Measurements from ENCODE around the gene ZNF677.
"Not testable (repeated sequence)": the region's sequence is repeated elsewhere in the genome, so short reads cannot be mapped to it uniquely, and the experiment has no call there.

Gene ZNF677

DNA sequence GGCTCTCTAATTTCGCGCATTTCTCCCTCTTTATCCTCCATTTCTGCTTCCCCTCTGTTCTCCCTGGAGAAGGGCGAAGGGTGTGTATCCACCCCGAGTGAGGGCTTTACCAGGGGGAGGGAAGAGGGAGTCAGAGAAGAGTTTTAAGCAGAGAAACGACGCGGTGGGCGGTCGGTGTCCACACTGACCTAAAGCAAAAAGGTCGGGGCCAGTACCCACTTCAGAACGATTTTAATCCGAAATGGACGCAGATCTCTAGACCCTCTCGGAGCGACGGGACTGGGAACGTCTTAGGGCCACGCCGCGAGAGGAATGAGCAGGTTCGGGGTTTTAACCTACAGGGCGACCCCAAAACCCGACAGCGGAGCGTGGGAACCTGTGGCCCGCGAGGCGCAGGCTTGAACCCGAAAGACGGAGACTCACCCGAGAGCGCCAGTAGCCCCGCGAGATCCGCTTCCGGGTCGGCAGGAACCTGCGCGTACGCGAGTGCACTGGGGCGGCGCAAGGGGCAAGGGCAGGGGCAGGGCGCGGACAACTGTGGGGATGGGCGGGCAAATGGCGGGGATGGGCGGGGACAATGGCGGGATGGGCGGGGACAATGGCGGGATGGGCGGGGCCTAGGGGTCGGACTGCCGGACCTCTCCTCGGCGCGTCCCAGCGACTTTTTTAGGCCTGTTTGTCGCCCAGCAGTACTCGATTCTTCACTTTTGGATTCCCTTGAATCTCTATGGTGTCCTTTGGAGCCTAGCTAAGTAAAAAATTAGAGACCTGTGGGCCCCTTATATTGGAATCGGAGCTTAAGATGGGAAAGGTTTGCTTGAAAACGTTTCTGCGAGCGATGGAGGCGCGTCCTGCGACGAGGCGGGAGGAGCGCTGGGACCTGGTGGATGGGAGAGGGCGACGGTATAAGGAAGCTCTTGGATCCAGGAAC lies at the start of gene ZNF677:
Gene ZNF677, minus strand, starts transcription at position 463 of the 931 bp plus-strand sequence. CDS start 3,323 bp downstream, outside the sequence.
- H3K27ac ChIP-seq, result peak within 1 kb of the TSS; percentile 57
- DNase-seq (ENCODE audit: low read depth, low spot score), result peak; percentile 58

- DNase-seq (ENCODE audit: low read depth, low spot score), result not testable (repeated sequence)
Observed at GRCh38 chr19:53301341-53301740, 46.7 kb upstream of the ZNF677 start.

DNA sequence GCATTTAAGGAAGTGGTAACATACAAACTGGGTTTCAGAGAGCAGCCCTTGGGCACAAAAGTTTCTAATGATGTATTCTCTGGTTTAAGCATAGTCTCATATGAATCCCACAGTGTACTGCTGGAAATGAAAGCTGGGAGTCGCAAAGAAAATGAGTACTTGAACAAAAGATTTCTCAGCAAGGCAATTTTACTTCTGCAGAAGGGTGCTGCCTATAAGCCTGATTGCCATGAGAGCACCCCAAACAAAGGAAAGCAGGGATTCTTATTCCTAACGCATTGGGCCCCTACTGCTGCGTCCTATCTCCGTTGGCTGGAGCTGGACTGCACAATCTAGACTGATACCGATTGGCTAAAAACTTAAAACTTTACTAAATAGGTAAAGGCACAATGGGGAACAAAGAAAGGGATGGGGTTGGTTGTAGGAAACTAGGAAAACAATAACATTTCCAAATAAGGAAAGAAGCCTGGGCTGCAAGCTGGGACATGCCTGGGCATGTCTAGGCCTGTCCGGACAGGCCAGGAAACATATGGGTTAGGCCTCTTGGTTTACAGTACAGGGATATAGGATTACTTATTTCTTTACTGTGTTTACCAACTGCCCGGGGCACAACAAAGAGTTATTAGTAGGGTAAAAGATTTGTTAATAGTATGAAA lies 40.2 kb upstream of the ZNF677 start:
- no peak overlapping the region for H3K27ac ChIP-seq
- no peak for DNase-seq (ENCODE audit: low read depth, low spot score)

More at GRCh38 chr19:53301341-53301740, 46.7 kb upstream of the ZNF677 start:
- not testable (repeated sequence) for H3K27ac ChIP-seq

- DNase-seq (ENCODE audit: low read depth, low spot score), result no peak
- H3K27ac ChIP-seq, result no peak overlapping the region
Observed at GRCh38 chr19:53290758-53291549, 36.3 kb upstream of the ZNF677 start.

GRCh38 chr19:53285087-53285486 lies 30.4 kb upstream of the ZNF677 start:
- H3K27ac ChIP-seq, result no peak overlapping the region
- DNase-seq (ENCODE audit: low read depth, low spot score), result no peak

DNA sequence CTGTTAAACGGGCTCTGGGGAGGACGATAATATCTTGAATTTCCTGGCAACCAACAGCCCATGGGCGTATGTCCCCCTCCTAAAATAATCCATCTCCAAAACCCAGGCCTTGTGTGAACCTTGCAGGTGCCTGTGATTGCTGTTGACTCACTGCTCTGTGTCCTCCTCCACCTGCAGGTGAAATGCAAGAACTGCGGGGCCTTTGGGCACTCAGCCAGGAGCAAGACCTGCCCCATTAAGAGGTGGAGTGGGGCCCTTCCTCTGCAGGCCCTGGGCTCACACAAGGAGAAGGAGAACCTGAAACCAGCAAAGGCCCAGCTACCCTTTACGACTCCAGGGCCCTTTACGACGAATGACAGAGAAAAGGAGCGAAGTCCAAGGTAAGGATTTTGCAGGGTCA lies 27.3 kb upstream of the ZNF677 start:
- DNase-seq (ENCODE audit: low read depth, low spot score); H3K27ac ChIP-seq: not testable (repeated sequence)

- no peak for DNase-seq (ENCODE audit: low read depth, low spot score)
- H3K27ac ChIP-seq, result no peak overlapping the region
Observed at GRCh38 chr19:53275480-53275879, 20.8 kb upstream of the ZNF677 start.

- H3K27ac ChIP-seq, result no peak overlapping the region
- DNase-seq (ENCODE audit: low read depth, low spot score), result no peak
Observed at GRCh38 chr19:53272044-53272443, 17.4 kb upstream of the ZNF677 start.

DNA sequence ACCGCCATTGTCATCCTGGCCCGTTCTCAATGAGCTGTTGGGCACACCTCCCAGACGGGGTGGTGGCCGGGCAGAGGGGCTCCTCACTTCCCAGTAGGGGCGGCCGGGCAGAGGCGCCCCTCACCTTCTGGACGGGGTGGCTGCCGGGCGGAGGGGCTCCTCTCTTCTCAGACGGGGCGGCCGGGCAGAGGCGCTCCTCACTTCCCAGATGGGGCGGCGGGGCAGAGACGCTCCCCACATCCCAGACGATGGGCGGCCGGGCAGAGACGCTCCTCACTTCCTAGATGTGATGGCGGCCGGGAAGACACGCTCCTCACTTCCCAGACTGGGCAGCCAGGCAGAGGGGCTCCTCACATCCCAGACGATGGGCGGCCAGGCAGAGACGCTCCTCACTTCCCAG lies 15.2 kb upstream of the ZNF677 start:
- not testable (repeated sequence) for DNase-seq (ENCODE audit: low read depth, low spot score); H3K27ac ChIP-seq

DNA sequence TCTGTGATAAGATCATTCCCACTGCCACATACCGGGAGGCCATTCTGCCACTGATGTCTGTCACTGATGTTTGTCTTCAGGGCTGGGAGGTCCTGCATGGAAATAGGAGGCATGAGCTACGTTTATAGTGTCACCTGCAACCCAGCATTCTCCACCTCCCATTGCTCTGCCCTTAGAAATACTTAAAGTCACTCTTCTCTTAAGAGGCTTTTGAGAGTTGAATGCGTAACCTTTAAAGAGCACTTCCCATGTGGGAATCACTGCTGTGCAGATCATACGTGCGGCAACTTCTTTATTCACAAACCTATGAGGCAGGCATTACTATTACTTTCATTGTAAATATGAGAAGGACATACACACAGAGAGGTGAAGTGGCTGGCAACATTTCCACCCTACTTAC lies 12.9 kb upstream of the ZNF677 start, which contains the start of gene VN1R4:
Gene VN1R4, minus strand, starts transcription at position 101 of the 400 bp plus-strand sequence. Its CDS starts 58 bp downstream, at position 43.
- H3K27ac ChIP-seq; DNase-seq (ENCODE audit: low read depth, low spot score): not testable (repeated sequence)

DNA sequence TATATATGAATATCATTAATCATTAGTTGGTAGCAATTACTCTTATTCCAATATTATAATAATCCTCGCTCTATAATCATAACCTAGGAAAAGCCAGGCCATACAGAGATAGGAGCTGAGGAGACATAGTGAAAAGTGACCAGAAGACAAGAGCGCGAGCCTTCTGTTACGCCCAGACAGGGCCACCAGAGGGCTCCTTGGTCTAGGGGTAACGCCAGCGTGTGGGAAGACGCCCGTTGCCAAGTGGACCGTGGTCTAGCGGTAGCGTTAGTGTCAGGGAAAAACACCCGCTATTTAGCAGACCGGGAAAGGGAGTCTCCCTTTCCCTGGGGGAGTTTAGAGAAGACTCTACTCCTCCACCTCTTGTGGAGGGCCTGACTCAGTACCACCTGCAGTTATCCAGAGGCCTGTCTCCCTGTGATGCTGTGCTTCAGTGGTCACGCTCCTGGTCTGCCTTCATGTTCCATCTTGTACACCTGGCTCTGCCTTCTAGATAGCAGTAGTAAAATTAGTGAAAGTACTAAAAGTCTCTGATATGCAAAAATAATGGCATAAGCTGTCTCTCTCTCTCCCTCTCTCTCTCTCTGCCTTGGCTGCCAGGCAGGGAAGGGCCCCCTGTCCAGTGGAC lies 3.2 kb upstream of the ZNF677 start, which contains the start of gene VN1R2:
Gene VN1R2, plus strand, starts transcription at position 578 of the 628 bp plus-strand sequence. CDS start 84 bp downstream, outside the sequence.
- H3K27ac ChIP-seq; DNase-seq (ENCODE audit: low read depth, low spot score): not testable (repeated sequence)

GRCh38 chr19:53246498-53246897 lies 8.2 kb downstream of the ZNF677 start:
- no peak overlapping the region for H3K27ac ChIP-seq
- no peak for DNase-seq (ENCODE audit: low read depth, low spot score)

DNA sequence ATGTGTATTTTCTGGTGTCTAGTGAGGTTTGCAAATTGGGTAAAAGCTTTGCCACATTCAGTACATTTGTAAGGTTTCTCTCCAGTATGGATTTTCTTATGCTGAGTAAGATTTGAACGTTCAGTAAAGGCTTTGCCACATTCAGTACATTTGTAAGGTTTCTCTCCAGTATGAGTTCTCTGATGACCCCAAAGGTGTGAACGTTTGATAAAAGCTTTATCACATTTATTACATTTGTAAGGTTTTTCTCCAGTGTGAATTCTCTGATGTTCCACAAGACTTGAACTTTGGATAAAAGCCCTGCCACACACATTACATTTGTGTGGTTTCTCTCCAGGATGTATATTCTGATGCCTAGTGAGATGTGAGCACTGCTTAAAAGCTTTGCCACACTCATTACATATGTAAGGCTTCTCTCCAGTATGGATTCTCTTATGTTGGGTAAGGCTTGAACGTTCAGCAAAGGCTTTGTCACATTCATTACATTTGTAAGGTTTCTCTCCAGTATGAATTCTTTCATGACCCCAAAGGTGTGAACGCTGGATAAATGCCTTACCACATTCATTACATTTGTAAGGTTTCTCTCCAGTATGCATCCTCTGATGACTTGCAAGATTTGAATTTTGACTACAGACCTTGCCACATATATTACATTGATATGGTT lies 17.4 kb downstream of the ZNF677 start:
- DNase-seq (ENCODE audit: low read depth, low spot score), result no peak
- H3K27ac ChIP-seq, result no peak overlapping the region

DNA sequence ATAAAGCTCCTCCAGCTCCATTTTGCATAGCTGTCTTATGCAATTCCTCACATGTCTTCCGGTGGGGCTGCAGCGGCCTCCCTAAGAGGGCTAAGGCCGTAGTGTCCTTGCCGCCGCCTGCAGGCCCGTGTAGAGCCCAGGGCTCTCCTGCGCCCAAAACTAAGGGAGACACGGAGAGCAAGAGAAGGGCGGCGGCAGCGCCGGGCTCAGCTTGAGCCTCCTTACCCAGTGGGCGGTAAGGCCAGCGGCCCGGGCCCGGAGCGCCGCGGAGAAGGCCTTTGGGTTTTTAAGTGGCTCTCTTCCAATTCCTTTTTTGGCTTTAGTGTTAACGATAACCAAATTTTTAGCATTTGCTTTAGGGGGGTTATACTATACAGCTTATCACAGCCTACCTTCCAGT lies 30.1 kb downstream of the ZNF677 start:
- DNase-seq (ENCODE audit: low read depth, low spot score), result no peak
- H3K27ac ChIP-seq, result no peak overlapping the region

DNA sequence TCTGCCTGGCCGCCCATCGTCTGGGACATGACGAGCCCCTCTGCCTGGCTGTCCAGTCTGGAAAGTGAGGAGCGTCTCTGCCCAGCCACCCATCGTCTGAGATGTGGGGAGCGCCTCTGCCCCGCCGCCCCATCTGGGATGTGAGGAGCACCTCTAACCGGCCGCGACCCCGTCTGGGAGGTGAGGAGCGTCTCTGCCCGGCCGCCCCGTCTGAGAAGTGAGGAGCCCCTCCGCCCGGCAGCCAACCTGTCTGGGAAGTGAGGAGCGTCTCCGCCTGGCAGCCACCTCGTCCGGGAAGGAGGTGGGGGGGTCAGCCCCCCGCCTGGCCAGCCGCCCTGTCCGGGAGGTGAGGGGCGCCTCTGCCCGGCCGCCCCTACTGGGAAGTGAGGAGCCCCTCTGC lies 32.0 kb downstream of the ZNF677 start:
- not testable (repeated sequence) for H3K27ac ChIP-seq; DNase-seq (ENCODE audit: low read depth, low spot score)

DNA sequence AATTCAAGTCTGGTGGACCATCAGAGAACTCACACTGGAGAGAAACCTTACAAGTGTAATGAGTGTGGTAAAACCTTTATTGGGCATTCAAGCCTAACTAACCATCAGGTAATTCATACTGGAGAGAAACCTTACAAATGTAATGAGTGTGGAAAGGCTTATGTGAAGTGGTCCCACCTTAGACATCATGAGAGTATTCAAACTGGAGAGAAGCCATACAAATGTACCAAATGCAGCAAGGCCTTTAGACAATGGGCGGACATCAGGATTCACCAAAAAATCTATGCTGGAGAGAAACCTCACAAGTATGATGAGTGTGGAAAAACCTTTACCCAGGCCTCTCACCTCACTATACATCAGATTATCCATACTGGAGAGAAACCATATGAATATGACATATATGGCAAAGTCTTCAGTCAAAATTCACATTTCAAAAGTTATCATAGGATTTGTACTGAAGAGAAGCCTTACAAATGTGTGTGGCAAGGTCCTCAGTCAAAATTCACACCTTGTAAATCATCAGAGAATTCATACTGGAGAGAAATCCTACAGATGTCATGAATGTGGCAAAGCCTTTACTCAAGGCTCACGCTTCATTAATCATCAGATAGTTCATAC lies 41.9 kb downstream of the ZNF677 start:
- no peak overlapping the region for H3K27ac ChIP-seq
- DNase-seq (ENCODE audit: low read depth, low spot score), result no peak

- DNase-seq (ENCODE audit: low read depth, low spot score); H3K27ac ChIP-seq: not testable (repeated sequence)
Observed at GRCh38 chr19:53211554-53211953, 43.1 kb downstream of the ZNF677 start.

- peak overlapping the region; percentile 66 for H3K27ac ChIP-seq
- peak; percentile 48 for DNase-seq (ENCODE audit: low read depth, low spot score)
Observed at GRCh38 chr19:53196777-53197396, 57.8 kb downstream of the ZNF677 start.
